ENCODE measurements around the gene MAP1LC3B.
A peak's percentile ranks its signal among the peaks of the same experiment; 100 is the strongest.
"Not testable (repeated sequence)": the region's sequence is repeated elsewhere in the genome, so short reads cannot be mapped to it uniquely, and the experiment has no call there.

The MAP1LC3B gene

GRCh38 chr16:87383505-87384161, 8.5 kb upstream of the MAP1LC3B start, which contains the start of gene FBXO31:
Gene FBXO31, minus strand, starts transcription at chr16:87383776. Its CDS starts 32 bp downstream, at chr16:87383744.
- POLR2A ChIA-PET: interaction anchor here (0.5 to 2.4 kb wide), 9 partner anchors 9 to 199 kb away, joined by 3 to 9 read pairs (median 4); partner anchors contain the start of genes C16orf95 and MAP1LC3B
- TF ChIP-seq, protein P1, sequence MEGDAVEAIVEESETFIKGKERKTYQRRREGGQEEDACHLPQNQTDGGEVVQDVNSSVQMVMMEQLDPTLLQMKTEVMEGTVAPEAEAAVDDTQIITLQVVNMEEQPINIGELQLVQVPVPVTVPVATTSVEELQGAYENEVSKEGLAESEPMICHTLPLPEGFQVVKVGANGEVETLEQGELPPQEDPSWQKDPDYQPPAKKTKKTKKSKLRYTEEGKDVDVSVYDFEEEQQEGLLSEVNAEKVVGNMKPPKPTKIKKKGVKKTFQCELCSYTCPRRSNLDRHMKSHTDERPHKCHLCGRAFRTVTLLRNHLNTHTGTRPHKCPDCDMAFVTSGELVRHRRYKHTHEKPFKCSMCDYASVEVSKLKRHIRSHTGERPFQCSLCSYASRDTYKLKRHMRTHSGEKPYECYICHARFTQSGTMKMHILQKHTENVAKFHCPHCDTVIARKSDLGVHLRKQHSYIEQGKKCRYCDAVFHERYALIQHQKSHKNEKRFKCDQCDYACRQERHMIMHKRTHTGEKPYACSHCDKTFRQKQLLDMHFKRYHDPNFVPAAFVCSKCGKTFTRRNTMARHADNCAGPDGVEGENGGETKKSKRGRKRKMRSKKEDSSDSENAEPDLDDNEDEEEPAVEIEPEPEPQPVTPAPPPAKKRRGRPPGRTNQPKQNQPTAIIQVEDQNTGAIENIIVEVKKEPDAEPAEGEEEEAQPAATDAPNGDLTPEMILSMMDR (IDR thresholded peaks at IDR 0.05; ENCODE audit: insufficient read depth, low read length, missing control alignments): no peak
- CTCF ChIA-PET: interaction anchor here (1.7 to 3.3 kb wide), 3 partner anchors 9 to 252 kb away, joined by 4 to 21 read pairs (median 8); no protein-coding TSS in a partner anchor
- peak within 1 kb of the TSS; percentile 78 for H3K4me3 ChIP-seq (ENCODE audit: low read depth, low read length)
- peak; percentile 55 for DNase-seq (ENCODE audit: low read depth, low spot score)

DNA sequence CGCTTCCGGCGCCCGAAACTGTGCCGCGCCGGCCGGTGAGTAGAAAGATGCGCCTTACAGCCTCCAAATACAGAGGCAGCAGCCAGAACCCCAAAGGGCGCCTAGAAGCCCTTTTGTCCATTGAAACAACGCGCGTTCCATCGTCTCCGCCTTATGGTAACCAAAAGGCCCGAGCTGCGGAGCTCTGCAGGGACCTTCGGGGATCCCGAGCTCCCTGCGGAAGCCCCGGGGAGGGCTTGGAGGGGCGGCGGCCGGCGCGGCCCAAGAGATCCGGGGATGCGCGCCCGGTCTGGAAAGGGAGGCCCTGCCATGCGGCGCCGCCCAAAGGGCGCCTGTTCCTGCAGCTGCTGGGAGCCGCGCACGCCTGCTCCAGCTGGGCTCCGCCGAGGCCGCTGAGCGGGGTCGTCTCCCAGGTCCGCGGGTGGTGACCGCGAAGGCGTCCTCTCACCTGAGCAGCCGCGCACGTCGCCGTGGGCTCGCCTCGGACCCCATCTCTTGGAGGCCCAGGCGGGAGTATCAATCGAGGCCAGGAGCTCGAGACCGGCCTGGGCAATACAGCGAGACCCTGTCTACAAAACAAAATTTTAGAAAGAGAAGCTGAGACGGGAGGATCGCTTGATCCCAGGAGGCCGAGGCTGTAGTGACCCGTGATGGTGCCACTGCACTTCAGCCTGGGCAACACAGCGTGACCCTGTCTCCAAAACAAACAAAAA, 7.8 kb upstream of the MAP1LC3B start:
- H3K4me3 ChIP-seq (ENCODE audit: low read depth, low read length): peak overlapping the region; percentile 70
- DNase-seq (ENCODE audit: low read depth, low spot score): no peak
- TF ChIP-seq, protein P1 (IDR thresholded peaks at IDR 0.05; ENCODE audit: insufficient read depth, low read length, missing control alignments): no peak
- ChIA-PET CTCF (interaction anchor here (1.7 to 3.3 kb wide), 3 partner anchors 10 to 251 kb away, joined by 4 to 21 read pairs (median 8); no protein-coding TSS in a partner anchor), POLR2A (interaction anchor here (0.6 to 2.4 kb wide), 7 partner anchors 8 to 198 kb away, joined by 3 to 9 read pairs (median 4); partner anchors contain the start of genes C16orf95 and MAP1LC3B)

DNA sequence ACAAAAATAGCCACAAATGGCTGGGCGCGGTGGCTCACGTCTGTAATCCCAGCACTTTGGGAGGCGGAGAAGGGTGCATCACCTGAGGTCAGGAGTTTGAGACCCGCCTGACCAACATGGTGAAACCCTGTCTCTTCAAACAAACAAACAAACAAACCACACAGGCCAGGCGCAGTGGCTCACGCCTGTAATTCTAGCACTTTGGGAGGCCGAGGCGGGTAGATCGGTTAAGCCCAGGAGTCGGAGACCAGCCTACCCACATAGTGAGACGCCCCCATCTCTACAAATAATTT, 7.3 kb upstream of the MAP1LC3B start:
- H3K4me3 ChIP-seq (ENCODE audit: low read depth, low read length): peak overlapping the region; percentile 70
- ChIA-PET CTCF (interaction anchor here (2.7 to 3.3 kb wide), 2 partner anchors 9 to 251 kb away, joined by 8 to 21 read pairs; no protein-coding TSS in a partner anchor), POLR2A (interaction anchor here (0.6 to 2.4 kb wide), 4 partner anchors 8 to 197 kb away, joined by 3 to 9 read pairs (median 6); partner anchors contain the start of gene MAP1LC3B)
- DNase-seq (ENCODE audit: low read depth, low spot score): not testable (repeated sequence)

DNA sequence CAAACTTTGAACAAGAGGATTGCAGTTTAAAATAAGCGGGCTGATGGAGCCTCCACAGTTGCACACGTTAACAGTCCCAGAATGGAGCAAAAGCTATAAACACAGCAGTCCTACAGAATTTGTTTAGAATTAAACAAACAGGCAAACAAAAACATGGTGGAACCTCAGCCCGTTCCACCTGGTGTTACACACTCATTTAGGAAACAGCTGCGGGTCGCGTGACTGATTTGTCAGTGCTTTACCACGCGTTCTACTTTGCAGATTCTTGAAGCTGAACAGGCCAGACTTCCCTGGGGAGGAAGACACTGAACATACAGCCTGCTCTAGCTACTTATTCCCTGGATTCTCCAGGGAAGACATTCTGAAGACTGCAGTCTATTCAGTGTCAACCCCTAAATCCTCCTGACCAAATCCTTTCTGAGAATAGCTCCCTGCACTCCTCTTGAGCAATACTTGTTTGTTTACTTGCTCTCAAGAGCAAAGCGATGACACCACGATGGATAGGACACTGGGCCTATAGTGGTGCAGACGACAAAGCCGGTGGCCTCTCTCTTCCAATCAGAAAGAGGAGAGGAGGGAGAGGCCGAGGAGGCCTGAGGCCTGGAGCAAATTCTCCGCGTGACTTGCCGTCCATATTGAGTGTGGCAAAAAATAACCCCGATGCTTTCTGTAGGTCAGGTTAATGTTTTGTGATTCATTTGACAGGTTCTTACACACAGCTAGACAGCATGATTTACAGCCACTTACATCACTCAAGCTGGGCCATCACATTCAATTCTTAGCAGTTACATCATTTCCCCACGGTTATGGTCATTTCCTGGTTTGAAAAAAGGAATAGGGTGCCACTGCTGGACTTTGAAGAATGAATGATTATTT, 4.0 kb upstream of the MAP1LC3B start:
- TF ChIP-seq, protein P1 (IDR thresholded peaks at IDR 0.05; ENCODE audit: insufficient read depth, low read length, missing control alignments): no peak
- ChIA-PET POLR2A (no interaction called here), CTCF (interaction anchor here (0.9 to 2.3 kb wide), 4 partner anchors 28 to 248 kb away, joined by 3 to 9 read pairs (median 4); partner anchors contain the start of gene C16orf95)
- H3K4me3 ChIP-seq (ENCODE audit: low read depth, low read length): no peak overlapping the region; the same call in 1 of the 2 replicates
- peak; percentile 95 for DNase-seq (ENCODE audit: low read depth, low spot score)

DNA sequence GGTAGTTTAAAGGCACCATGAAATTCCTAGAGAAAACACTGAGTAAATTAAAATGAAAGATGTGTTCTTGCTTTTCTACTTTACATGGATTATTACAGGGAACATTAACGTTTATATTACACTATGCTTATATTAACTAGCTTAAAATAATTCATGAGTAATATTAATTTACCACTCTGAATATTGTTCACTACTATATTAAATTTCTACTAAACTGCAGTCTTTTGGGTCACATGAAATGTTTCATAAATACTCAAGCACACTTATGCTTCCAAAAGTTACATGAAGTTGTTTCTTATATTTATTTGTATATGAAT, 3.4 kb upstream of the MAP1LC3B start:
- DNase-seq (ENCODE audit: low read depth, low spot score): no peak
- ChIA-PET POLR2A (no interaction called here), CTCF (interaction anchor here (0.9 to 2.3 kb wide), 4 partner anchors 28 to 248 kb away, joined by 3 to 9 read pairs (median 4); partner anchors contain the start of gene C16orf95)
- no peak overlapping the region for H3K4me3 ChIP-seq (ENCODE audit: low read depth, low read length)
- TF ChIP-seq, protein P1 (IDR thresholded peaks at IDR 0.05; ENCODE audit: insufficient read depth, low read length, missing control alignments): no peak

GRCh38 chr16:87389245-87389644, 2.9 kb upstream of the MAP1LC3B start:
- no peak overlapping the region for H3K4me3 ChIP-seq (ENCODE audit: low read depth, low read length)
- ChIA-PET POLR2A (no interaction called here), CTCF (interaction anchor here (1.0 to 2.3 kb wide), 3 partner anchors 27 to 247 kb away, joined by 4 to 9 read pairs (median 4); no protein-coding TSS in a partner anchor)
- TF ChIP-seq, protein P1 (IDR thresholded peaks at IDR 0.05; ENCODE audit: insufficient read depth, low read length, missing control alignments): no peak
- DNase-seq (ENCODE audit: low read depth, low spot score): no peak

DNA sequence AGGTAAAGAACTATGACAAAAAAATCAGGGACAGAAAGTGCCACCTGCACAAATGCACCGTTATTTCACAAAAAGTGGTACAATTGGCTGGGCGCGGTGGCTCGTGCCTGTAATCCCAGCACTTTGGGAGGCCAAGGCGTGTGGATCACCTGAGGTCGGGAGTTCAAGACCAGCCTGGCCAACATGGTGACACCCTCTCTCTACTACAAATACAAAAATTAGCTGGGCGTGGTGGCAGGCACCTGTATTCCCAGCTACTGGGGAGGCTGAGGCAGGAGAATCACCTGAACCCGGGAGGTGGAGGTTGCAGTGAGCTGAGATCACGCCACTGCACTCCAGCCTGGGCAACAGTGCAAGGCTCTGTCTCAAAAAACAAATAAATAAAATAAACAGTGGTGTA, 2.2 kb upstream of the MAP1LC3B start:
- DNase-seq (ENCODE audit: low read depth, low spot score); POLR2A ChIA-PET; CTCF ChIA-PET; H3K4me3 ChIP-seq (ENCODE audit: low read depth, low read length): not testable (repeated sequence)

Data from AG04449 (cell line).